ENCODE results near the gene CENPC. TPM values are rescaled to one million over a fixed set of nuclear protein-coding genes. Genes with fewer than 3 reads are reported as not detected.
"Not testable (repeated sequence)": the region's sequence is repeated elsewhere in the genome, so short reads cannot be mapped to it uniquely, and the experiment has no call there.

CENPC gene
- total and polyA plus RNA-seq, 2 donors (not counting 1 experiment from before 2014, with no cell fraction given), result 11.7 to 67.0 TPM

DNA sequence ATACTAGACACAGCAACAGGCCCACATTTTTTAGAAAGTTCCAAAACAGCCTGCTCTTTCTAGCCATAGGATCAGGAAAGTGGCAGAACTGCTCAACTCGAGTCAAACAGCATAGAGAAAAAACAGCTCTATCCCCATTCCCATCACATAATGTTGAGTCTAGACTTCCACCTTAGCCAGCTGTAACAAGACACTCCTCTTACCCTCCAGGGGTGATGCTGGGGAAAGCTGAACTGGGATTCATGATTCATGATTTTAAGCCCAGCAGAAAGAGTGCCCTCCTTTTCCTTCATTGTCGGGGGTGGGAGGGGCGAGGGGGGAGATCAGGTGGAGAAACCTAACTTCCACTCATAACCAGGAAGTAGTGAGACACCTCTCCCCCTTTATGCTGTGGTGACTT, 86.1 kb downstream of the CENPC start:
- Mint-ChIP-seq H3K27me3 (no peaks in the 10 kb centered on the region), H3K4me3 (no peak overlapping the region), H3K9me3 (ENCODE audit: insufficient read depth) (no peaks in the 10 kb centered on the region), H3K27ac (no peak overlapping the region), H3K4me1 (no peaks in the 10 kb centered on the region)
- TF ChIP-seq, protein P1, sequence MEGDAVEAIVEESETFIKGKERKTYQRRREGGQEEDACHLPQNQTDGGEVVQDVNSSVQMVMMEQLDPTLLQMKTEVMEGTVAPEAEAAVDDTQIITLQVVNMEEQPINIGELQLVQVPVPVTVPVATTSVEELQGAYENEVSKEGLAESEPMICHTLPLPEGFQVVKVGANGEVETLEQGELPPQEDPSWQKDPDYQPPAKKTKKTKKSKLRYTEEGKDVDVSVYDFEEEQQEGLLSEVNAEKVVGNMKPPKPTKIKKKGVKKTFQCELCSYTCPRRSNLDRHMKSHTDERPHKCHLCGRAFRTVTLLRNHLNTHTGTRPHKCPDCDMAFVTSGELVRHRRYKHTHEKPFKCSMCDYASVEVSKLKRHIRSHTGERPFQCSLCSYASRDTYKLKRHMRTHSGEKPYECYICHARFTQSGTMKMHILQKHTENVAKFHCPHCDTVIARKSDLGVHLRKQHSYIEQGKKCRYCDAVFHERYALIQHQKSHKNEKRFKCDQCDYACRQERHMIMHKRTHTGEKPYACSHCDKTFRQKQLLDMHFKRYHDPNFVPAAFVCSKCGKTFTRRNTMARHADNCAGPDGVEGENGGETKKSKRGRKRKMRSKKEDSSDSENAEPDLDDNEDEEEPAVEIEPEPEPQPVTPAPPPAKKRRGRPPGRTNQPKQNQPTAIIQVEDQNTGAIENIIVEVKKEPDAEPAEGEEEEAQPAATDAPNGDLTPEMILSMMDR (IDR thresholded peaks at IDR 0.05), result no peak
- no peak for TF ChIP-seq EZH2 (IDR thresholded peaks at IDR 0.05; ENCODE audit: borderline replicate concordance, insufficient read depth, low read depth, low read length, poor library complexity, severe bottlenecking)
- POLR2A ChIA-PET, result no interaction called here
- Histone ChIP-seq H4K20me1 (ENCODE audit: control insufficient read depth, insufficient read depth, low read length, poor library complexity, severe bottlenecking) (no peaks in the 10 kb centered on the region), H3K4me1 (ENCODE audit: control insufficient read depth in 2 of 2, insufficient read depth in 2 of 2, low read length in 2 of 2) (no peaks in the 10 kb centered on the region), H3K4me2 (replicated peaks; ENCODE audit: low read depth, low read length, poor library complexity, severe bottlenecking) (no peak overlapping the region), H3K9me3 (ENCODE audit: control extremely low read depth in 1 of 3, control insufficient read depth in 2 of 3, insufficient read depth in 1 of 3, low read length in 2 of 3) (no peaks in the 10 kb centered on the region), H3K36me3 (replicated peaks in 1 of 2; ENCODE audit: control extremely low read depth in 1 of 2, control insufficient read depth in 1 of 2, extremely low read depth in 1 of 2, insufficient read depth in 2 of 2, low read length in 1 of 2) (peaks cover 6 to 11% of the 10 kb centered on the region in 2 experiments), H3K27ac (ENCODE audit: low read length in 2 of 2) (no peak overlapping the region), H2AFZ (ENCODE audit: insufficient read depth, low read depth, low read length, poor library complexity, severe bottlenecking) (no peak overlapping the region), H3K79me2 (ENCODE audit: control insufficient read depth, insufficient read depth, low read length) (no peaks in the 10 kb centered on the region), H3K9ac (ENCODE audit: low read length) (no peak overlapping the region), H3K27me3 (replicated peaks in 1 of 4; ENCODE audit: control extremely low read depth in 1 of 4, control insufficient read depth in 3 of 4, insufficient read depth in 4 of 4, low read length in 3 of 4) (no peaks in the 10 kb centered on the region), H3K4me3 (ENCODE audit: control extremely low read depth in 1 of 5, extremely low read depth in 1 of 5, insufficient read depth in 1 of 5, low read depth in 2 of 5, low read length in 4 of 5) (no peak overlapping the region)
- 100% methylated on average over 1 of the region's 3 CpGs for WGBS (ENCODE audit: insufficient coverage)
- DNase-seq (no peak), ATAC-seq (ENCODE audit: low read depth) (no peak)
- CTCF ChIA-PET, result no interaction called here
- intact Hi-C loops (cut with micrococcal nuclease), result no loop called here

DNA sequence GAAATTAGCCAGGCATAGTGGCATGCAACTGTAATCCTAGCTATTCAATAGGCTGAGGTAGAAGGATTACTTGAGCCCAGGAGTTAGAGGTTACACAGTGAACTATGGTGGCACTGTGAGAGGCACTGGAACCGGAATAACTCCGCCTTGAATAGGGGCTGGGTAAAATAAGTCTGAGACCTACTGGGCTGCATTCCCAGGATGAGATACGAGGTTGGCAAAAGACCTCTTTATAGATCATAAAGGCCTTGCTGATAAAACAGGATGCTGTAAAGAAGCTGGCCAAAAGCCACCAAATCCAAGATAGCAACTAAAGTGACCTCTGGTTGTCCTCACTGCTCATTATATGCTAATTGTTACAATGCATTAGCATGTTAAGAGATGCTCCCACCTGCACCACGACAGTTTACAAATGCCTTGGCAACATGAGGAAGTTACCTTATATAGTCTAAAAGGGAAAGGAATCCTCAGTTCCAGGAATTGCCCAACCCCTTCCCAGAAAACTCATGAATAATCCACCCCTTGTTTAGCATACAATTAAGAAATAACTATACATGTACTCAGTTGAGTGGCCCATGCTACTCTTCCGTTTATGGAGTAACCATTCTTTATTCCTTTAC, 88.6 kb downstream of the CENPC start:
- Histone ChIP-seq H3K79me2 (ENCODE audit: control insufficient read depth, insufficient read depth, low read length) (no peaks in the 10 kb centered on the region), H3K4me3 (ENCODE audit: control extremely low read depth in 1 of 5, extremely low read depth in 1 of 5, insufficient read depth in 1 of 5, low read depth in 2 of 5, low read length in 4 of 5) (no peak overlapping the region), H3K4me2 (replicated peaks; ENCODE audit: low read depth, low read length, poor library complexity, severe bottlenecking) (no peak overlapping the region), H3K9me3 (ENCODE audit: control extremely low read depth in 1 of 3, control insufficient read depth in 2 of 3, insufficient read depth in 1 of 3, low read length in 2 of 3) (no peaks in the 10 kb centered on the region), H3K27me3 (replicated peaks in 1 of 4; ENCODE audit: control extremely low read depth in 1 of 4, control insufficient read depth in 3 of 4, insufficient read depth in 4 of 4, low read length in 3 of 4) (no peaks in the 10 kb centered on the region), H4K20me1 (ENCODE audit: control insufficient read depth, insufficient read depth, low read length, poor library complexity, severe bottlenecking) (no peaks in the 10 kb centered on the region), H3K36me3 (replicated peaks in 1 of 2; ENCODE audit: control extremely low read depth in 1 of 2, control insufficient read depth in 1 of 2, extremely low read depth in 1 of 2, insufficient read depth in 2 of 2, low read length in 1 of 2) (peaks cover 8 to 16% of the 10 kb centered on the region in 2 experiments), H3K9ac (ENCODE audit: low read length) (no peak overlapping the region), H3K27ac (ENCODE audit: low read length in 2 of 2) (no peak overlapping the region), H3K4me1 (ENCODE audit: control insufficient read depth in 2 of 2, insufficient read depth in 2 of 2, low read length in 2 of 2) (no peaks in the 10 kb centered on the region), H2AFZ (ENCODE audit: insufficient read depth, low read depth, low read length, poor library complexity, severe bottlenecking) (no peak overlapping the region)
- WGBS (ENCODE audit: insufficient coverage), result 100% methylated on average over 1 of the region's 5 CpGs
- POLR2A ChIA-PET, result no interaction called here
- no peak overlapping the region for H3K27ac Mint-ChIP-seq
- ATAC-seq (ENCODE audit: low read depth), result no peak
- intact Hi-C loops (cut with micrococcal nuclease), result no loop called here
- TF ChIP-seq EZH2 (IDR thresholded peaks at IDR 0.05; ENCODE audit: borderline replicate concordance, insufficient read depth, low read depth, low read length, poor library complexity, severe bottlenecking), result no peak
- H3K4me1 Mint-ChIP-seq, result no peaks in the 10 kb centered on the region
- no peaks in the 10 kb centered on the region for H3K27me3 Mint-ChIP-seq
- no peak for DNase-seq
- no peak overlapping the region for H3K4me3 Mint-ChIP-seq
- CTCF ChIA-PET, result interaction anchor here (0.6 kb wide), 1 partner anchor 1143 kb away, joined by 3 read pairs; no protein-coding TSS in a partner anchor
- no peaks in the 10 kb centered on the region for H3K9me3 Mint-ChIP-seq (ENCODE audit: insufficient read depth)

DNA sequence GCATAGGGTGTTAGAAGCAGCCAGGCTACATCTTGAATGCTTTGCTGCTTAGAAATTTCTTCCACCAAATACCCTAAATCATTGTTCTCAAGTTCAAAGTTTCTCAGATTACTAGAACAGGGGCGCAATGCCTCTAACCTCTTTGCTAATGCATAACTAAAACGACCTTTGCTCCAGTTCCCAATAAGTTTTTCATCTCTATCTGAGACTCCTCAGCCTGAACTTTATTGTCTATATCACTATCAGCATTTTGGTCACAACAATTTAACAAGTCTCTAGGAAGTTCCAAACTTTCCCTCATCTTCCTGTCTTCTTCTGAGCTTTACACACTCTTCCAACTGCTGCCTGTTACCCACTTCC, 92.5 kb downstream of the CENPC start:
- H2AFZ ChIP-seq (ENCODE audit: insufficient read depth, low read depth, low read length, poor library complexity, severe bottlenecking); H3K4me1 Mint-ChIP-seq; ATAC-seq (ENCODE audit: low read depth); H3K4me3 ChIP-seq (ENCODE audit: control extremely low read depth in 1 of 5, extremely low read depth in 1 of 5, insufficient read depth in 1 of 5, low read depth in 2 of 5, low read length in 4 of 5); H3K4me3 Mint-ChIP-seq; H3K9me3 ChIP-seq (ENCODE audit: control extremely low read depth in 1 of 3, control insufficient read depth in 2 of 3, insufficient read depth in 1 of 3, low read length in 2 of 3); H3K27me3 ChIP-seq (replicated peaks in 1 of 4; ENCODE audit: control extremely low read depth in 1 of 4, control insufficient read depth in 3 of 4, insufficient read depth in 4 of 4, low read length in 3 of 4); H3K79me2 ChIP-seq (ENCODE audit: control insufficient read depth, insufficient read depth, low read length); H3K9me3 Mint-ChIP-seq (ENCODE audit: insufficient read depth); H4K20me1 ChIP-seq (ENCODE audit: control insufficient read depth, insufficient read depth, low read length, poor library complexity, severe bottlenecking); H3K9ac ChIP-seq (ENCODE audit: low read length); intact Hi-C loops (cut with micrococcal nuclease); CTCF ChIA-PET; H3K4me2 ChIP-seq (replicated peaks; ENCODE audit: low read depth, low read length, poor library complexity, severe bottlenecking); H3K27ac Mint-ChIP-seq; H3K27me3 Mint-ChIP-seq; H3K27ac ChIP-seq (ENCODE audit: low read length in 2 of 2); H3K4me1 ChIP-seq (ENCODE audit: control insufficient read depth in 2 of 2, insufficient read depth in 2 of 2, low read length in 2 of 2); POLR2A ChIA-PET; DNase-seq: not testable (repeated sequence)
- H3K36me3 ChIP-seq (replicated peaks in 1 of 2; ENCODE audit: control extremely low read depth in 1 of 2, control insufficient read depth in 1 of 2, extremely low read depth in 1 of 2, insufficient read depth in 2 of 2, low read length in 1 of 2), result peaks cover 5 to 22% of the 10 kb centered on the region in 2 experiments
- WGBS (ENCODE audit: insufficient coverage), result 96% methylated on average over 2 of the region's 2 CpGs

Data from B cell (primary cell).